Cardiac septum (tissue), 1 donor: ENCODE measurements around the gene ECHS1. TPM values are rescaled to one million over a fixed set of nuclear protein-coding genes. Genes with fewer than 3 reads are reported as not detected.

Experiments used
- DNase-seq: peaks from one replicate; pipeline ENCODE4 v3.0.0-alpha.2; 2020; ENCODE audit warnings: low spot score
- intact Hi-C: fragments of 100-400 bp; cut with DNase I; formaldehyde crosslinking; loops from one replicate; pipeline ENCODE4 v1.14.0; 2022
- total RNA-seq: library from RNA; stranded (reverse); fragmentation: NEBNext Ultra II Directional; extraction: Animal tissue kit (Norgen Biotek cat#: 25700); gene quantifications from one replicate; pipeline ENCODE4 v1.2.1, GENCODE V29; 2021
- donor health status: DM: no; HTN: no; CAD: no.

Gene ECHS1
- total RNA-seq, 1 donor from 2014 or later: 152 TPM

GRCh38 chr10:133361773-133362441 lies 11.2 kb downstream of the ECHS1 start:
- DNase-seq: no peak
- intact Hi-C loops: no loop called here

GRCh38 chr10:133361227-133361626 lies 11.9 kb downstream of the ECHS1 start:
- intact Hi-C loops: no loop called here
- no peak for DNase-seq

- DNase-seq: no peak
- intact Hi-C loops: no loop called here
Measured at GRCh38 chr10:133359972-133360610, 13.1 kb downstream of the ECHS1 start.

GRCh38 chr10:133359554-133359971 lies 13.6 kb downstream of the ECHS1 start:
- intact Hi-C loops: no loop called here
- no peak for DNase-seq

GRCh38 chr10:133358925-133359310 lies 14.2 kb downstream of the ECHS1 start:
- intact Hi-C loops: no loop called here
- DNase-seq: no peak

- intact Hi-C loops: no loop called here
- DNase-seq: no peak
Measured at GRCh38 chr10:133358162-133358924, 14.8 kb downstream of the ECHS1 start.

- intact Hi-C loops: no loop called here
Measured at GRCh38 chr10:133357285-133358161, 15.6 kb downstream of the ECHS1 start, which contains the start of gene FUOM. Gene FUOM, minus strand, starts transcription at chr10:133358019. Its CDS starts 12 bp downstream, at chr10:133358007.

GRCh38 chr10:133356549-133357284 lies 16.4 kb downstream of the ECHS1 start:
- no peak for DNase-seq
- intact Hi-C loops: no loop called here

More at GRCh38 chr10:133357285-133358161, 15.6 kb downstream of the ECHS1 start, which contains the start of gene FUOM:
- DNase-seq: no peak

- intact Hi-C loops: no loop called here
- no peak for DNase-seq
Measured at GRCh38 chr10:133355991-133356390, 17.2 kb downstream of the ECHS1 start.

- intact Hi-C loops: no loop called here
- DNase-seq: no peak
Measured at GRCh38 chr10:133355266-133355665, 17.9 kb downstream of the ECHS1 start.

GRCh38 chr10:133354672-133355240 lies 18.4 kb downstream of the ECHS1 start:
- intact Hi-C loops: no loop called here
- no peak for DNase-seq

GRCh38 chr10:133353988-133354605 lies 19.1 kb downstream of the ECHS1 start:
- intact Hi-C loops: no loop called here
- no peak for DNase-seq

GRCh38 chr10:133353202-133353959 lies 19.8 kb downstream of the ECHS1 start:
- intact Hi-C loops: no loop called here
- no peak for DNase-seq

- no peak for DNase-seq
- intact Hi-C loops: no loop called here
Measured at GRCh38 chr10:133351408-133352318, 21.5 kb downstream of the ECHS1 start.

- no peak for DNase-seq
- intact Hi-C loops: no loop called here
Measured at GRCh38 chr10:133350950-133351329, 22.2 kb downstream of the ECHS1 start.

GRCh38 chr10:133350283-133350949 lies 22.7 kb downstream of the ECHS1 start:
- DNase-seq: no peak

More at GRCh38 chr10:133350283-133350949, 22.7 kb downstream of the ECHS1 start:
- intact Hi-C loops: no loop called here
